Measurements from ENCODE around the gene PCNT. TPM values are rescaled to one million over a fixed set of nuclear protein-coding genes. Genes with fewer than 3 reads are reported as not detected.

Gene PCNT
- total RNA-seq, 2 donors from 2014 or later, result 58.1 to 120 TPM

DNA sequence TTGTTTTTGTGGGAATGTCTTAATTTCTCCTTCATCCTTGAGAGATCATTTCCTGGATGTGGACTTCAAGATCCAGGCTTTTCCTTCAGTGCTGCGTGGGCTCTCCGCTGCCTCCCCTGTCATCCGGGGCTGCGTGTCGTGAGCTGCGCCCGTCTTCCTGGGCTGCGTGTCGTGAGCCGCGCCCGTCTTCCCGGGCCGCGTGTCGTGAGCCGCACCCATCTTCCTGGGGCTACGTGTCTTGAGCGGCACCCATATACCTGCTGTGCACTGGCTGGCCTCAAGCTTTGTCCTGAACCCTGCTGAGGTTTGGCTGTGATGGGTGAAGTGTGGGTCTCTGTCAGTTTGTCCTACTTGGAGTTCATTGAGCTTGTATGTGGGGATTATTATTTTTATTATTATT lies 55.1 kb downstream of the PCNT start:
- Mint-ChIP-seq H3K27me3 (no peaks in the 10 kb centered on the region), H3K4me3 (no peak overlapping the region), H3K36me3 (peaks cover 21% of the 10 kb centered on the region), H3K27ac (no peak overlapping the region), H3K4me1 (ENCODE audit: low read depth in 2 of 2) (peaks cover 7 to 9% of the 10 kb centered on the region in 2 donors), H3K9me3 (peaks cover 7% of the 10 kb centered on the region)
- no peak for ATAC-seq
- DNase-seq (ENCODE audit: low spot score), result no peak

DNA sequence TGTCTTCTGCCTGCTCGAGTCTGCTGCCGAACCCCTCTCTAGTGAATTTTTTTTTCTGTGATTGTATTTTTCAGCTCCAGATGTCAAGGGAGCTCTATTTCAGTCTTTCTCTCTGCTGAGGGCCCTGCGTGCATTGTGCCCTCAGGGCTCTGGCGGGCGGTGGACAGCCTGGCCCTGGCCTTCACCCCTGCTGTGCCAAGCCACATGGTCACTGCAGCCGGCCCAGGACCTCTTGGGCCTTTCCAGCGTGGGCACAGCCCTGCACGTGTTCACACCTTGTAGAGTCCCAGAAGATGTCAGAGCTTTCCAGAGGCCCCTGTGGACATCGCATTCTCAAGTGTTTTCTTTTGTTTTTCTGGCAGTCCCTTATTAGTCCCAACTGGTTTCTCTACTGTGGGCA lies 55.7 kb downstream of the PCNT start:
- no peaks in the 10 kb centered on the region for H3K27me3 Mint-ChIP-seq
- no peak for ATAC-seq
- H3K27ac Mint-ChIP-seq, result no peak overlapping the region

DNA sequence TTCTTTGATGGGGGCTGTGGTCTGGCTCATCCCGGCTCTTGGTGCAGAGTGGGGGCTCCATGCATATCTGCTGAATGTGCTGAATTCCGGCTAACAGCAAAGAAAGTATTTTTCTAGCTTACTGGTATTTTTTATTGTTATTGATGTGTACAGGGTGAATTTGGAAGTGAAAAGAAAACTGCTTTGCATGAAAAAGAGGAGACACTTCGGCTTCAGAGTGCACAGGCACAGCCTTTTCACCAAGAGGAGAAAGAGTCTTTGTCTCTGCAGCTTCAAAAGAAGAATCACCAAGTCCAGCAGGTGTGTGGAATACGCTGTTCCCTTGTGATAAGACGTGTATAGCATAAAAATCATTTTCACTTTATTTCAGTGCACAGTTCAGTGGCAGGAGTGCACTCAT lies 57.6 kb downstream of the PCNT start:
- Mint-ChIP-seq H3K4me3 (no peak overlapping the region), H3K4me1 (ENCODE audit: low read depth in 2 of 2) (peaks cover 9 to 15% of the 10 kb centered on the region in 2 donors), H3K36me3 (peaks cover 21% of the 10 kb centered on the region), H3K27ac (no peak overlapping the region), H3K9me3 (peaks cover 7% of the 10 kb centered on the region), H3K27me3 (no peaks in the 10 kb centered on the region)
- DNase-seq (ENCODE audit: low spot score) (no peak), ATAC-seq (no peak)

More for the DNA sequence above, 55.7 kb downstream of the PCNT start:
- Mint-ChIP-seq H3K4me1 (ENCODE audit: low read depth in 2 of 2) (peaks cover 9 to 12% of the 10 kb centered on the region in 2 donors), H3K9me3 (peaks cover 7% of the 10 kb centered on the region), H3K4me3 (no peak overlapping the region), H3K36me3 (peaks cover 21% of the 10 kb centered on the region)
- no peak for DNase-seq (ENCODE audit: low spot score)

DNA sequence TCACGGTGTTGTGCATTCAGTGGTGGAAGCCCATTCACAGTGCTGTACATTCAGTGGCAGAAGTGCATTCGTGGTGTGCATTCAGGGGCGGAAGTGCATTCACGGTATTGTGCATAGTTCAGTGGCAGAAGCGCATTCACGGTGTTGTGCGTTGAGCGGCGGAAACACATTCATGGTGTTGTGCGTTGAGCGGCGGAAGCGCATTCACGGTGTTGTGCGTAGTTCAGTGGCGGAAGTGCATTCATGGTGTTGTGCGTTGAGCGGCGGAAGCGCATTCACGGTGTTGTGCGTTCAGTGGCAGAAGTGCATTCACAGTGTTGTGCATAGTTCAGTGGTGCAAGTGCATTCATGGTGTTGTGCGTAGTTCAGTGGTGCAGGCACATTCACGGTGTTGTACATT lies 60.6 kb downstream of the PCNT start:
- H3K4me1 Mint-ChIP-seq (ENCODE audit: low read depth in 2 of 2), result peaks cover 9 to 11% of the 10 kb centered on the region in 2 donors
- no peak overlapping the region for H3K4me3 Mint-ChIP-seq
- DNase-seq (ENCODE audit: low spot score) (no peak), ATAC-seq (no peak)
- H3K27me3 Mint-ChIP-seq, result no peaks in the 10 kb centered on the region
- H3K9me3 Mint-ChIP-seq, result peaks cover 7% of the 10 kb centered on the region
- peaks cover 19% of the 10 kb centered on the region for H3K36me3 Mint-ChIP-seq
- no peak overlapping the region for H3K27ac Mint-ChIP-seq

DNA sequence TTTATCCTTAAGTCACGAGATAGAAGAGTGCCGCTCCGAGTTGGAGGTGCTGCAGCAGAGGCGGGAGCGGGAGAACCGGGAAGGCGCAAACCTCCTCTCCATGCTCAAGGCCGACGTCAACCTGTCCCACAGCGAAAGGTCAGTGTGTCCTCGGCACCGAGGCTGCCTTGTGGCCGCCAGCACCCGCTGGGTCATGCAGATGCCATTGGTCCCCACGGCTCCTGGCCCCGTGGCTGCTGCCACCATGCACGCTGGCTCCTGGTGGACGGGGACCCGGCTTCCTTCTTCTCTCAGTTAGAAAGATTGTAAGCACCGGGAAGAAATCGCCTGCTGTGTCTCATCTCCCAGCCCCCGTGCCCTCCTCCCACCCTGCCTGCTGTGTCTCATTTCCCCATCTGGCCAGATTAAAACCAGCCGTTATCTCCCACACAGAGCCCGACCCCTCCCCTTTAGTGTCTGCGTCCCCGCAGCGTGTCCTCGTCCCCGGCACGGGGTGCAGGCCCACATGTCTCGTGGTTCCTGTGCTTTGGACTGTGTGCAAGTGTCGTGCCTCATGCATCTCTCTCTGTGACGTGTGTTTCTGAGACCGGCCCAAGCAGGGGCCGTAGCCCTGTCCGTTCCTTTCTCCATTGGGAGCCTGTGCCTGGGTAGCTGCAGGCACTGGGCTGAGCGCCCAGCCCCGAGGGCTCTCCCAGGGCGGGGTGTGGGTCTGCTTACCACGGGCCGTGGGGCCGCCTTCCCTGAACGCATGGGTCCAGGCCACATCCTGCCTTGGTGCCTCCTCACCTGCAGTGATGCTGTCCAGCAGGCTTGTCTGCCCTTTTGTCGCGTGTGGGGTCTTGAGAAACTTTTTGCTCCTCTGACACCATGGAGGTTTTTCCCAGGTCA lies 62.1 kb downstream of the PCNT start:
- peak in 1 of 2 donors; percentile 31 for ATAC-seq
- Mint-ChIP-seq H3K27ac (no peak overlapping the region), H3K27me3 (no peaks in the 10 kb centered on the region), H3K36me3 (peaks cover 16% of the 10 kb centered on the region), H3K4me3 (no peak overlapping the region), H3K9me3 (peaks cover 7% of the 10 kb centered on the region), H3K4me1 (ENCODE audit: low read depth in 2 of 2) (peaks cover 8 to 9% of the 10 kb centered on the region in 2 donors)
- no peak for DNase-seq (ENCODE audit: low spot score)

DNA sequence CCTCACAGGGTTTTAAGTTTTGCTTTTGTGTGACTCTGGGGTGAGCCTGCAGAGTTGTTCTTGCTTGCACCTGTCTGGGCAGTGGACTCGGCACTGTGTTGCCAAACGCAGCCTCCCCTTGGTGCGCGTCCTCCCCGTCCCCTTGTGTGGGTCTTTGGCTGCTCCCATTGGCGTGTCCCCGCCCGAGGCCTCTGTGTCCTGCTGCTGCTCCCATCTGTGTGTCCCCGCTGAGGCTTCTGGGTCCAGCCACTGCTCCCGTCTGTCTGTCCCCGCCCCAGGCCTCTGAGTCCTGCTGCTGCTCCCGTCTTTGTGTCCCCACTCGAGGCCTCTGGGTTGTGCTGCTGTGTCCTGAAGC lies 62.8 kb downstream of the PCNT start:
- ATAC-seq, result no peak
- Mint-ChIP-seq H3K27ac (no peak overlapping the region), H3K4me3 (no peak overlapping the region), H3K27me3 (no peaks in the 10 kb centered on the region), H3K36me3 (peaks cover 12% of the 10 kb centered on the region), H3K4me1 (ENCODE audit: low read depth in 2 of 2) (peaks cover 7 to 8% of the 10 kb centered on the region in 2 donors), H3K9me3 (peaks cover 7% of the 10 kb centered on the region)
- DNase-seq (ENCODE audit: low spot score), result no peak

DNA sequence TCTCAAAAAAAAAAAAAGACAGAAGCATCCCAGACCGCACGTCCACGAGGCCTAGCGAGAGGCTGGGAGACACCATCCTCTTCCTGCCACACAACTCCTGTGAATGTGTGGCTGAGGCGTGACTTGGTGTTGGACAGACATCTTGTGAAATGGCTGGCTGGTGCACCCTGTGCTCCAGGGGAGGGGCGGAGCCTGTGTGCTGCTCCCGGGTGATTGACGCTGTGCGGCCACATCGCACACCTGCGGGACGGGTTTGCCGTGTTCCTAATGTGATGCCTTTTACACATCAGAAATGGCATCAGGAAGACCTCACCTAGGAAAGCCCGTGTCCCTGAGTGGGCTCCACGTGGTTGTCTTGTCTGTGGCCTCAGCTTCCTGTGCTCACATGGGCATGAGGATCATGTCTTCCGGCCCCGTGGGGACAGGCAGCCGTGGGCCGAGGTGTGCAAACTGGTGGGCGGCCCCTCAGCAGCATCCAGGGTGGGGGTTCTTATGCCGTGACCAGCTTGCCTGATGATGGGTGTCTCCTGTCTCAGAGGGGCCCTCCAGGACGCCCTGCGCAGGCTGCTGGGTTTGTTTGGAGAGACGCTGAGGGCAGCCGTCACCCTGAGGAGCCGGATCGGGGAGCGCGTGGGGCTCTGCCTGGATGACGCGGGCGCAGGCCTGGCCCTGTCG lies 64.4 kb downstream of the PCNT start:
- no peak for ATAC-seq
- H3K27me3 Mint-ChIP-seq, result no peaks in the 10 kb centered on the region
- H3K4me3 Mint-ChIP-seq, result no peak overlapping the region
- no peaks in the 10 kb centered on the region for H3K36me3 Mint-ChIP-seq
- H3K27ac Mint-ChIP-seq, result no peak overlapping the region
- peaks cover 0 to 14% of the 10 kb centered on the region in 2 donors for H3K4me1 Mint-ChIP-seq (ENCODE audit: low read depth in 2 of 2)
- no peak for DNase-seq (ENCODE audit: low spot score)
- no peaks in the 10 kb centered on the region for H3K9me3 Mint-ChIP-seq

DNA sequence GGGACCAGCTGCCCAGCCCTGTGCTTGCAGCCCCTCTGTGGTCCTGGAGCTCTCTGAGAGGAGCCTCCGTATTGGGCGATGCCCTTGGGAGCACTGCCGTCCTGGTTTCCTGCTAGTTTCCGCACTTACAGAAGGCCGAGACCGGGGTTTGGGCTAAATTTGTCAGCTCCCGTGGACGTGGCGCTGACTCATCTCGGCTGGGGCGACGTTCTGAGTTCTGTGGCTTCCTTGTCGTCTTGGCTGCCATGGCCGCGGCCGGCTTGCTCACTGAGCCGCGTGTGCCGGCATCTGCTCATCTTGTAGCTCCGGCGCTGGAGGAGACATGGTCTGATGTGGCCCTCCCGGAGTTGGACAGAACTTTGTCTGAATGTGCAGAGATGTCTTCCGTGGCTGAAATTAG lies 64.9 kb downstream of the PCNT start:
- Mint-ChIP-seq H3K27ac (no peak overlapping the region), H3K27me3 (no peaks in the 10 kb centered on the region), H3K36me3 (no peaks in the 10 kb centered on the region), H3K4me1 (ENCODE audit: low read depth in 2 of 2) (peaks cover 0 to 16% of the 10 kb centered on the region in 2 donors), H3K4me3 (no peak overlapping the region), H3K9me3 (no peaks in the 10 kb centered on the region)
- no peak for ATAC-seq
- DNase-seq (ENCODE audit: low spot score), result no peak

DNA sequence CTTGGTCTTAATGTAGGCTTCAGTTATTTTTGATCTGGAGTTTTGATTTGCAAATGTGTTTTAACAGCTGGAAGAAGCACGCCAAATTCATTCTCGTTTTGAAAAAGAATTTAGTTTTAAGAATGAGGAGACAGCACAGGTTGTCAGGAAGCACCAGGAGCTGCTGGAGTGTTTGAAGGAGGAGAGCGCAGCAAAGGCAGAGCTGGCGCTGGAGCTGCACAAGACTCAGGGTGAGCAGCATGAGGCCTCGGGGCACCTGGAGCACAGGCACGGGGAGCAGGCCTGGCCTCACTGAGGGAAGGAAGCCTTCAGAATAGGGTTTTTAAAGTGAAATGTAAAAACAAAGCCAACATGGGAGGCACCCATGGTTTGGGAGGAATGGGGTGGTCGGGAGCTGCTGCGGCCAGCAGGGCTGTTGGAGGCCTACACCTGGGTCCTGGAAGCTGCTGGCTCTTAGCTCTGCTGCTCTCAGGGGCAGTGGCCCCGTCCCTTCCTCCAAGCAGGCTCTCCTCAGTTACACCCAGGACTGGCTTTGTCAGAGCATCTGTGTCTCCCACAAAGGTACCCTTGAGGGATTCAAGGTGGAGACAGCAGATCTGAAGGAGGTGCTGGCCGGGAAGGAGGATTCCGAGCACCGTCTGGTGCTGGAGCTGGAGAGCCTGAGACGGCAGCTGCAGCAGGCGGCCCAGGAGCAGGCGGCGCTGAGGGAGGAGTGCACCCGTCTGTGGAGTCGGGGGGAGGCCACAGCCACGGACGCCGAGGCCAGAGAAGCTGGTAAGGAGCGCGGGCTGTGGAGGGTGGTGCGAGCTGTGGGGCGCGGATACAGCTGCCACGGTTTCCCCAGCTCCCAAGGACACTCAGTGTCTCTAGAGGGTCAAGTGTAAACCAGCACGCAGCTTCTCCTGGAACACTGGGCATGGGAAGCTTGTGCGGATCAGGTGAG lies 66.9 kb downstream of the PCNT start:
- no peaks in the 10 kb centered on the region for H3K36me3 Mint-ChIP-seq
- no peak for DNase-seq (ENCODE audit: low spot score)
- no peak for ATAC-seq
- no peaks in the 10 kb centered on the region for H3K9me3 Mint-ChIP-seq
- H3K27ac Mint-ChIP-seq, result peak overlapping the region in 1 of 2 donors; percentile 69
- no peaks in the 10 kb centered on the region for H3K27me3 Mint-ChIP-seq
- peaks cover 0 to 17% of the 10 kb centered on the region in 2 donors for H3K4me1 Mint-ChIP-seq (ENCODE audit: low read depth in 2 of 2)
- H3K4me3 Mint-ChIP-seq, result no peak overlapping the region

DNA sequence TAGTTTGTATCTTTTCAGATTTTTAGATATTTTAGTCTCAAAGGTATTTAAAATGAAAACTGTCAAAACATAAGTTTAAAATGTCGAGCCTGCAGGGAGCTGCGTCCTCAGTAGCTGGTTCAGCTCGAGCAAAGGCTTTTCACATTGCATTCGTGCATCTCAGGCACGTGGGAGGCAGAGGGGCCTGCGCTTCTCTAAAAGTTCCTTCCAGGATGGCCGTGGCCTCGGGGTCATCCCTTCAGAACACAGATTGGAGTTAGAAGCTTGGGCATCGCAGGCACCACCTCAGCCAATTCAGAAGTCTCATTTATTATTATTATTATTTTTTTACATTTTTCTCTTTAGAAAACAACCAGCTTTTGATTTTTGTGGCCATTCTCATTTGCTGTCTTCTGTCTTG lies 67.8 kb downstream of the PCNT start:
- H3K9me3 Mint-ChIP-seq, result no peaks in the 10 kb centered on the region
- no peak overlapping the region for H3K4me3 Mint-ChIP-seq
- no peaks in the 10 kb centered on the region for H3K27me3 Mint-ChIP-seq
- H3K4me1 Mint-ChIP-seq (ENCODE audit: low read depth in 2 of 2), result peaks cover 0 to 13% of the 10 kb centered on the region in 2 donors
- no peak overlapping the region for H3K27ac Mint-ChIP-seq
- ATAC-seq (no peak), DNase-seq (ENCODE audit: low spot score) (no peak)
- H3K36me3 Mint-ChIP-seq, result no peaks in the 10 kb centered on the region

DNA sequence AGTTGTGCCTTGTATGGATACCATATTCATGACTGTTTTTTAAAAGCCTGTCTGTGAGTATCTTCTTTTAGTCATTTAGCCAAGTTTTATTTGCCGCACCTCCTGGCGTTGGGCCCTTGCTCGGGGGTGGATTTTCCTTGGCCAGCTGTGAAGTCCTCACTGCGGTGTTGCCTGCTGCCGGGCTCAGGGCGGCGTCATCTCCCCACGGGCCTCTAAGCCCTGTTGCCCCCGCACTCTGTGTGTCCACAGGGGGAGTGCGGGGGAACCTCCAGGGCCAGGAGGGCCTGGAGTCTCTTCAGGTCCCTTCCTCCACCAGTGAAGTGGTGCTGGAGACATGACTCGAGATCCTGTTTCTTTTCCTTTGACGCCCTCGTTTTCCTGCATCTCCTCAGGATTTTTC lies 69.0 kb downstream of the PCNT start:
- no peaks in the 10 kb centered on the region for H3K9me3 Mint-ChIP-seq
- H3K4me1 Mint-ChIP-seq (ENCODE audit: low read depth in 2 of 2), result peaks cover 0 to 13% of the 10 kb centered on the region in 2 donors
- no peaks in the 10 kb centered on the region for H3K27me3 Mint-ChIP-seq
- no peak overlapping the region for H3K4me3 Mint-ChIP-seq
- no peaks in the 10 kb centered on the region for H3K36me3 Mint-ChIP-seq
- H3K27ac Mint-ChIP-seq, result peak overlapping the region in 1 of 2 donors; percentile 51
- DNase-seq (ENCODE audit: low spot score) (no peak), ATAC-seq (no peak)

DNA sequence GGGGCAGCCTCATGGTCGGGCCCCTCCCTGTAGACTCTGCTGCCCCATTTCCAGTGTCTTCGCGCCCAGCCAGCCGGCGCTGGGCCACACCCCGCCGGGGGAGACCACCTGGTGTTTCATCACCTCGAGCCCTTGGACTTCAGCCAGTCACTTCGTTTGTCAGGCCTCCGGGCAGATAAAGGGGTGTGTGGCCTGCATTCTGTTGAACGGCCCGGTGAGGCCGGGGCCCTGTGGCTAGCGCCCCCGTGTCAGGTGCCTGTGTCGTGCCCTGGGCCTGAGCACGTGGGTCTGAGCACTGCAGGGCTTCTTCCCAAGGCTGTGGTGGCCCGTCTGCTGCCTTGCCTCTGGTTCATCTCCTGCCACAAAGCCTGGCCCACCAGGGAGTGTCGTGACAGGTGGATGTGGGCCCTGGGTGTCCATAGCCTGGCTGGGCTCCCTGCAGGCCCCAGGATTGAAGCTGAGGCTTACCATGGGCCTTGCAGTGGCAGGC lies 69.5 kb downstream of the PCNT start:
- Mint-ChIP-seq H3K4me1 (ENCODE audit: low read depth in 2 of 2) (peaks cover 0 to 13% of the 10 kb centered on the region in 2 donors), H3K27me3 (no peaks in the 10 kb centered on the region), H3K4me3 (no peak overlapping the region), H3K27ac (peak overlapping the region; percentile 34 to 66), H3K36me3 (no peaks in the 10 kb centered on the region), H3K9me3 (no peaks in the 10 kb centered on the region)
- DNase-seq (ENCODE audit: low spot score) (no peak), ATAC-seq (peak; percentile 37 to 41)

DNA sequence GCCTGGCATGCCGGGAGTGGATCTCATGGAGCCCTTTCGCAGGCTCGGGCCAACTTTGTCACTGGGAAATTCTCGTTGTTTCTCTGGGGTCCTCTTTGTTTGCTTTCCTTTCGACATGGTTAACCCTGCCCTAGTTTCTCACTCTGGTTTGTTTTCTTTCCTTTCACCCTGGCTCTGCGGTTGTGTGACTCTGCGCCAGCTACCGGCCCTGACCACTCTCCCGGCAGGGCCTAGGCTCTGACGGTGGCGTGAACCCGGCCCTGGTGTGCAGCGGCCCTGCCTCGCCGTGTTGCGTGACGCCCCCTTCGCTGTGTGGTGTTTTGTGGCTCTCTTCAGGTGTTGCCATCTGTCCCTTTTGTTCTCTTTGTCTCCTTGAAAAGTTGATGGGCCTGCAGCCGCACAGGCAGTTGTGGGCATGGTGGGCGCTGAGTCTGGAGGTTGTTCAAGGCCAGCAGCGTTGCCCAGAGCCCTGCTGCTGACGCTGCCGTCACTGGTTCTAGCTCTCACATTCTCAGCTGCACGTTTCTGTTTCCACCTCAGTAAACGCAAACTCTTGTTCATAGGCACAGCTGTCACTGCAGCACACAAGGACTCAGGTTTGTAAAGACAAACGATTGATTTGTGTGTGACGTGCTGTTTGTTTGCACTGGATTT lies 70.1 kb downstream of the PCNT start:
- no peak for DNase-seq (ENCODE audit: low spot score)
- Mint-ChIP-seq H3K27ac (peak overlapping the region; percentile 34 to 66), H3K27me3 (no peaks in the 10 kb centered on the region), H3K36me3 (no peaks in the 10 kb centered on the region), H3K4me1 (ENCODE audit: low read depth in 2 of 2) (peaks cover 0 to 13% of the 10 kb centered on the region in 2 donors), H3K9me3 (no peaks in the 10 kb centered on the region), H3K4me3 (peak overlapping the region; percentile 11)
- ATAC-seq, result peak; percentile 72 to 88
